ENCODE data around the gene XAB2.
"Not testable (repeated sequence)": the region's sequence is repeated elsewhere in the genome, so short reads cannot be mapped to it uniquely, and the experiment has no call there.

Gene XAB2

GRCh38 chr19:7650148-7650547 is 20.8 kb upstream of the XAB2 start:
- no peak for DNase-seq (ENCODE audit: low read depth in 2 of 2, low spot score in 1 of 2)

GRCh38 chr19:7648265-7649014 is 19.1 kb upstream of the XAB2 start:
- DNase-seq (ENCODE audit: low read depth in 2 of 2, low spot score in 1 of 2): no peak

DNA sequence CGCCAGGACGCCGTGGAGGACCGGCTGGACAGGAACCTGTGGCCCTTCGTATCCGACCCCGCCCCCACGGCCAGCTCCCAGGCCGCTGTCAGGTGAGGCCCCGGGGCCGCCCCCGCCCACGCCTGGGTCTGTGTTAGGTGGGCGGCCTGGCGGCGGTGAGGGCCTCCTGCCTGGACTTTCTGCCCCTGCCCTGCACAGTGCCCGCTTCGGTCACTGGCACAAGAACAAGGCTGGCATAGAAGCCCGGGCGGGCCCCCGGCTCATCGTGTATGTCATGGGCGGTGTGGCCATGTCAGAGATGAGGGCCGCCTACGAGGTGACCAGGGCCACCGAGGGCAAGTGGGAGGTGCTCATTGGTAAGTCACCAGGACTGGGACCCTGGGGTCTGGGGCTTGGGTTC is 17.8 kb upstream of the XAB2 start:
- DNase-seq (ENCODE audit: low read depth in 2 of 2, low spot score in 1 of 2): no peak

GRCh38 chr19:7646426-7646700 is 17.0 kb upstream of the XAB2 start:
- DNase-seq (ENCODE audit: low read depth in 2 of 2, low spot score in 1 of 2): no peak

GRCh38 chr19:7645656-7646425 is 16.5 kb upstream of the XAB2 start:
- DNase-seq (ENCODE audit: low read depth in 2 of 2, low spot score in 1 of 2): no peak

- no peak for DNase-seq (ENCODE audit: low read depth in 2 of 2, low spot score in 1 of 2)
These were observed 15.8 kb upstream of the XAB2 start for GRCh38 chr19:7645163-7645562.

- no peak for DNase-seq (ENCODE audit: low read depth in 2 of 2, low spot score in 1 of 2)
These were observed 15.2 kb upstream of the XAB2 start for GRCh38 chr19:7644550-7644877.

DNA sequence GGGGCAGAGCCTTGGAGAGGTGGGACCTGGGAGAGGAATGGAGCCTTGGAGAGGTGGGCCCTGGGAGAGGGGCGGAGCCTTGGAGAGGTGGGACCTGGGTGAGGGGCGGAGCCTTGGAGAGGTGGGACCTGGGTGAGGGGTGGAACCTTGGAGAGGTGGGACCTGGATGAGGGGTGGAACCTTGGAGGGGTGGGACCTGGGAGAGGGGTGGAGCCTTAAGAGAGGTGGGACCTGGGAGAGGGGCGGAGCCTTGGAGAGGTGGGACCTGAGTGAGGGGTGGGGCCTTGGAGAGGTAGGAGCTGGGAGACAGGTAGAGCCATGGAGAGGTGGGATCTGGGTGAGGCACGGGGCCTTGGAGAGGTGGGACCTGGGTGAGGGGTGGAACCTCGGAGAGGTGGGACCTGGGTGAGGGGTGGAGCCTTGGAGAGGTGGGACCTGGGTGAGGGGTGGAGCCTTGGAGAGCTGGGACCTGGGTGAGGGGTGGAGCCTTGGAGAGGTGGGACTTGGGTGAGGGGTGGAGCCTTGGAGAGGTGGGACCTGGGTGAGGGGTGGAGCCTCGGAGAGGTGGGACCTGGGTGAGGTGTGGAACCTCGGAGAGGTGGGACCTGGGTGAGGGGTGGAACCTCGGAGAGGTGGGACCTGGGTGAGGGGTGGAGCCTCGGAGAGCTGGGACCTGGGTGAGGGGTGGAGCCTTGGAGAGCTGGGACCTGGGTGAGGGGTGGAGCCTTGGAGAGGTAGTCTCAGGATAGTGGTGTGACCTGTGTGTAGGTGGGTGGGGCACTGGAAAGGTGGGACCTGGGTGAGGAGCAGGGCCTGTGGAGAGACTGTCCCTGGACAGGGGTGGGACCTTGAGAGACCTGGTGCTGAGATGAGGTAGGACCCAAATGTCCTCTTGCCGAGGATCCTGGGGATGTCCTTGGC is 14.5 kb upstream of the XAB2 start:
- DNase-seq (ENCODE audit: low read depth in 2 of 2, low spot score in 1 of 2): not testable (repeated sequence)

- DNase-seq (ENCODE audit: low read depth in 2 of 2, low spot score in 1 of 2): no peak
These were observed 13.7 kb upstream of the XAB2 start for GRCh38 chr19:7643031-7643415.

DNA sequence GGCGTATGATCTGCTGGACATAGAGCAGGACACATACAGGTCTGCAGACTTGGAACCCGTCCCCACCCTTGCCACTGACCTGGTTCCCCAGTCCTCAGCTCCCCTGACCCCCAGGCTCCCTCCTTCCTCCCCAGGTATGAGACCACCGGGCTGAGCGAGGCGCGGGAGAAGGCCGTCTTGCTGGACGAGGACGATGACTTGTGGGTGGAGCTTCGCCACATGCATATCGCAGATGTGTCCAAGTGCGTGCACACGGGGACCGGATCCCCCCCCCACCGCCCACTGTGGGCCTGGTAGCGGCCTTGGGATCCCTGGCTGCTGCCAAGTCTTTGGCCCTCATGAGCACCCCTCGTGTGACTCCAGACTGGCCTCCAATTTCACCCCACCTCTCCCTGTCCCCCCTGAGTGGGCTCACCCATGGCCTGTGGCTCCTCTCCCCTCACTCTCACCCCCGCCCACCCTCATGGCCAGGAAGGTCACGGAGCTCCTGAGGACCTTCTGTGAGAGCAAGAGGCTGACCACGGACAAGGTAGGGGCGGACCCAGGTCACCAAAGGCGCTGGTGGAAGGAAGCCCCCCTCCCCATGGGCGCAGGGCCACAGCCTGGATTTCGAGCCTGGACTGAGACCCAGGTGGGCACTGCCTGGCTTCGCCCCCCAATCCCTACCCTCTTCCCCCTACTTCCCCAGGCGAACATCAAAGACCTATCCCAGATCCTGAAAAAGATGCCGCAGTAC is 13.1 kb upstream of the XAB2 start:
- no peak for DNase-seq (ENCODE audit: low read depth in 2 of 2, low spot score in 1 of 2)

DNA sequence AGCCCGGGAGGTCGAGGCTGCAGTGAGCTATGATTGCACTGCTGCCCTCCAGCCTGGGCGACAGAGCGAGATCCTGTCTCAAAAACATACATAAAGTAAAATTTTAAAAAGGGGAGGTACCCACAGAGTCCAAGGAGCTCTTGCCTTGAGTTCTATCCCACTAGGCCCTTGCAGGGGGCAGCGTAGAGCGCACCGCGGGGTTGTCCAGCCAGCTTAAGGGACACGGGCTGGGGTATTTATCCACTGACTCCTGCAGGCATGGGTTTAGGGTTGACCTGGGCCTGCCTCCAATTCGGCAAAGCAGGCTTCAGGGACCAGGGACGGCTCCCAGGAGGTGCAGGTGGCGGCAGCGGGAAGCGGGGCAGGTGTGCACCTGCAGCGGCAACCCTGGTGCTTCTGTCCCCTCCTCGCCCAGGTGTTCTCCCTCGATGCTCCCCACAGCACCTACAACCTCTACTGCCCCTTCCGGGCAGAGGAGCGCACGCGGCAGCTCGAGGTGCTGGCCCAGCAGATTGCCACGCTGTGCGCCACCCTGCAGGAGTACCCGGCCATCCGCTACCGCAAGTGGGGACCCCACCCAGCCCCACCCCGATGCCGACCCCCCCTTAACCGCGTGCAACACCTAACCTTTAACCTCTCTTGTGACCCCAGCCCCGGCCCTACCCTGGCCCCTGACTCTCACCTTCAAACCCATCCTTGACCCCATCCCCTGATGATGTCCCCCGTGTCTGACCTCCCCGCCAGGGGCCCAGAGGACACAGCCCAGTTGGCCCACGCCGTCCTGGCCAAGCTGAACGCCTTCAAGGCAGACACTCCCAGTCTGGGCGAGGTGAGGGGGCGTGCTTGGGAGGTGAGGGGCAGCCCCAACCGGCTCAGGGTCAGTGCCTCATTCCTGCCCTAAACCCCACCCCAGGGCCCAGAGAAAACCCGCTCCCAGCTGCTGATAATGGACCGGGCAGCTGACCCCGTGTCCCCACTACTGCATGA is 12.2 kb upstream of the XAB2 start:
- no peak for DNase-seq (ENCODE audit: low read depth in 2 of 2, low spot score in 1 of 2)

DNA sequence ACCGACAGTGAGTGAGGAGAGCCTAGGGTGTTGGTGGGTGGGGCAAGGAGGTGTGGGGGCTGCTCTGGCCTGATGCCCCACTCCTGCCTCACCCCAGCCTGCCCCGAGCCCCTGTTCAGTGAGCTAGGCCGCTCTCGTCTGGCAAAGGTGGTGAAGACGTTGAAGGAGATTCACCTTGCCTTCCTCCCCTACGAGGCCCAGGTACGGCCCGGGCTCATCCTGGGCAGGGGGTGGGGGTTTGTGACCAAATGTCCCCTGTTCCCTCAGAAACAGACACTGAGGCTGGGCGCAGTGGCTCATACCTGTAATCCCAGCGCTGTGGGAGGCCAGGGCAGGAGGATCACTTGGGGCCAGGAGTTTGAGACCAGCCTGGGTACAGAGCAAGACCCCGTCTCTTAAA is 11.5 kb upstream of the XAB2 start:
- no peak for DNase-seq (ENCODE audit: low read depth in 2 of 2, low spot score in 1 of 2)

GRCh38 chr19:7639863-7640348 is 10.6 kb upstream of the XAB2 start:
- no peak for DNase-seq (ENCODE audit: low read depth in 2 of 2, low spot score in 1 of 2)

- no peak for DNase-seq (ENCODE audit: low read depth in 2 of 2, low spot score in 1 of 2)
These were observed 9.6 kb upstream of the XAB2 start for GRCh38 chr19:7638802-7639465.

DNA sequence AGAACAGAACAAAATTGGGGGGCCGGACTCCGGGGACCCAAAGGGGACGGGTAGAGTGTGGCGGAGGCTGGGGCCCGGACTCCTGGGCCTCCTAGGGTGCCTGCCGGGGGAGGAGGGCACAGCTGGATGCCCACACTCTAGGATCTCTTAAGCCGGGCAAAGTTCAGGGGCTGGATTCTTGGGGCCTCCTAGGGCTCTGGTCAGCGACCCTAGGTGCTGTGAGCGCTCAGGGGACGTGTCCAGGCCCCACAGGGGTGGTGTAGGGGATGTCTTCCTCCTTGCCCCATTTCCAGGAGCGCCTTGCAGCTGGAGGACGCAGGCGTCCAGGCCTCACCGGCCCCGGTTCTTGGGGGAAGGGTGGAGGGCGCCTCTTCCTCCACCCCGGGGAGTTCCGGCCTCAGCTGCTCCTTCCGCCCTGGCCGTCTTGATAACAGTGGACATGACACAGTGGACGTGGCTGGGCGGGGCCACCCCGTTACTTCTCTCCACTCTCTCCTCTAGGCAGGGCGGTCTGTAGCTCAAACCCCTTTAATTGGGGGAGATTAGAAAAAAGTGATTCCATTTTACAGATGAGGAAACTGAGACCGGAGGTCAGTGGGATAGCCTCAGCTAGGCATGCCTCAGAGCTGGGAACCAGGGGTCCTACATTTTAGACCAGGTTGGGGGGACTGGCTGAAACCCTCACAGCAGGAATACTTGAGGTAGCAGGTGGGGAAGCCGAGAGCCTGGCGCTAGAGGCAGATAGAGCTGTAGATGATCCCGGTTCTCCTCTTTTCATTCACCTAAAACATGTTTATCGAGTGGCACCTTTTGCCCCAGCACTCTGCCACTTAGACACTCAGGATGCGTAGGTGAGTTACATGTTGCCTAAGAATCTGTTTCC is 8.3 kb upstream of the XAB2 start:
- no peak for DNase-seq (ENCODE audit: low read depth in 2 of 2, low spot score in 1 of 2)

DNA sequence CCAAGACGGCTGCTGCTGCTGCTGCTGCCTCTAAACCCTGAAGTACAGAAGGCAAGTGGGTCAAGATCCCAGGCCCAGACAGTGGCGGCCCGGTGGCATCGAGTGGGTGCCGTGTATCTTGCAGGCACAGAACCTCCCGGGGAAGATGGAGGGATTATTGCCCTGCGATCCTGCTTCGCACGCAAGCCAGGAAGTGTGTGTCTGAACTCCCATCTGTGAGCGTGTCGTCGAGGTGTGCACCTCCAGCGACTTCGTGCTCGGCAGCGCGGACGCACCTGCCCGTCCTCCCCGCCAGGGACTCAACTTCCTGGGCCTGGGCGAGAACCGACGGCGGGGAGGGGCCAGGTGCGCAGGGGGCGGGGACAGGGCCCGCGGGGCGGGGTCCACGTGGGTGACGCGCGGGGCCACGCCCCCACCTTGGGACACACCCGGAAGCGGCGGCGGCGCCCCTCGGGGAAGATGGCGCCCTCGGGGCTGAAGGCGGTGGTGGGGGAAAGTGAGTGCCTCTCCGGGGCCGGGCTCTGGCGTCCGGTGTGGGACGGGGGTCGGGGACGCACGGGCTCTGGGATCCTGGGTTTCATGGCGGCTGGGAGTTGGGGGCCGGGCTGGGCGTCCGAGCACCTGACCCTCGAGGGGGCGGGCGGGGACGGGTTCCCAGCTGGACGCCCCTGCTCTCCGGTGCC is 7.5 kb upstream of the XAB2 start, which contains the start of gene STXBP2:
TSS of gene STXBP2 (plus strand) at position 420 of the 683 bp plus-strand sequence. CDS start at position 460, 40 bp downstream.
- DNase-seq (ENCODE audit: low read depth in 2 of 2, low spot score in 1 of 2): peak; percentile 81 to 87

GRCh38 chr19:7636317-7636690 is 7.0 kb upstream of the XAB2 start:
- no peak for DNase-seq (ENCODE audit: low read depth in 2 of 2, low spot score in 1 of 2)

- no peak for DNase-seq (ENCODE audit: low read depth in 2 of 2, low spot score in 1 of 2)
These were observed 6.3 kb upstream of the XAB2 start for GRCh38 chr19:7635670-7636069.
